ENCODE measurements around the gene AGAP5.
"Not testable (repeated sequence)": the region's sequence is repeated elsewhere in the genome, so short reads cannot be mapped to it uniquely, and the experiment has no call there.

The AGAP5 gene

GRCh38 chr10:73713912-73714311, 16.0 kb upstream of the AGAP5 start:
- not testable (repeated sequence) for DNase-seq

- DNase-seq = not testable (repeated sequence)
Measured at GRCh38 chr10:73711683-73712082, 13.8 kb upstream of the AGAP5 start.

- DNase-seq = not testable (repeated sequence)
Measured at GRCh38 chr10:73708122-73708521, 10.2 kb upstream of the AGAP5 start.

GRCh38 chr10:73707628-73708027, 9.7 kb upstream of the AGAP5 start:
- DNase-seq = not testable (repeated sequence)

GRCh38 chr10:73706488-73706887, 8.6 kb upstream of the AGAP5 start:
- DNase-seq = not testable (repeated sequence)

- DNase-seq = not testable (repeated sequence)
Measured at GRCh38 chr10:73705506-73706072, 7.7 kb upstream of the AGAP5 start.

GRCh38 chr10:73703924-73704323, 6.0 kb upstream of the AGAP5 start:
- not testable (repeated sequence) for DNase-seq

GRCh38 chr10:73698819-73699218, 910 bp upstream of the AGAP5 start:
- DNase-seq = not testable (repeated sequence)

GRCh38 chr10:73695302-73695701, 2.6 kb downstream of the AGAP5 start:
- not testable (repeated sequence) for DNase-seq

GRCh38 chr10:73690755-73691154, 7.2 kb downstream of the AGAP5 start:
- not testable (repeated sequence) for DNase-seq

GRCh38 chr10:73689596-73689995, 8.3 kb downstream of the AGAP5 start:
- DNase-seq = not testable (repeated sequence)

GRCh38 chr10:73687641-73688040, 10.3 kb downstream of the AGAP5 start:
- DNase-seq = not testable (repeated sequence)

- DNase-seq = not testable (repeated sequence)
Measured at GRCh38 chr10:73674546-73674945, 23.4 kb downstream of the AGAP5 start.

GRCh38 chr10:73668378-73668777, 29.5 kb downstream of the AGAP5 start:
- DNase-seq = not testable (repeated sequence)

GRCh38 chr10:73666153-73666809, 31.6 kb downstream of the AGAP5 start:
- DNase-seq = not testable (repeated sequence)

- not testable (repeated sequence) for DNase-seq
Measured at GRCh38 chr10:73665581-73665980, 32.3 kb downstream of the AGAP5 start.

GRCh38 chr10:73664156-73665040, 33.5 kb downstream of the AGAP5 start:
- DNase-seq = not testable (repeated sequence)

- not testable (repeated sequence) for DNase-seq
Measured at GRCh38 chr10:73663621-73664020, 34.3 kb downstream of the AGAP5 start.

- not testable (repeated sequence) for DNase-seq
Measured at GRCh38 chr10:73662705-73663104, 35.2 kb downstream of the AGAP5 start.

GRCh38 chr10:73655990-73656298, 42.0 kb downstream of the AGAP5 start, which contains the start of gene SYNPO2L:
Gene SYNPO2L (minus strand): TSS chr10:73656029. CDS start chr10:73655922, 107 bp downstream.
- no peak for DNase-seq

- no peak for DNase-seq
Measured at GRCh38 chr10:73655257-73655989, 42.5 kb downstream of the AGAP5 start.

- DNase-seq = no peak
Measured at GRCh38 chr10:73653701-73654100, 44.2 kb downstream of the AGAP5 start.

GRCh38 chr10:73653195-73653594, 44.7 kb downstream of the AGAP5 start:
- DNase-seq = no peak

All from stimulated activated CD4-positive, alpha-beta T cell treated with anti-CD3 and anti-CD28 coated beads, Interleukin-4, amount 100 ng/mL, for 24 hours (primary cell).